ENCODE results near the gene SPEM1.
A peak's percentile ranks its signal among the peaks of the same experiment; 100 is the strongest.

SPEM1 gene

GRCh38 chr17:7403043-7403726 is 16.9 kb upstream of the SPEM1 start:
- DNase-seq: peak in 1 of 2 experiments; percentile 12

- peak; percentile 41 to 45 for DNase-seq
These were observed 16.5 kb upstream of the SPEM1 start for GRCh38 chr17:7403727-7403976.

- DNase-seq: peak; percentile 88 to 92
These were observed 16.0 kb upstream of the SPEM1 start, which contains the start of gene TMEM256 for GRCh38 chr17:7403977-7404736. TMEM256 (minus strand) TSS chr17:7404097; CDS start chr17:7404084, 13 bp downstream.

GRCh38 chr17:7404737-7405349 is 15.3 kb upstream of the SPEM1 start:
- DNase-seq: no peak

GRCh38 chr17:7405350-7406234 is 14.5 kb upstream of the SPEM1 start:
- no peak for DNase-seq

GRCh38 chr17:7406235-7406825 is 13.8 kb upstream of the SPEM1 start:
- no peak for DNase-seq

- no peak for DNase-seq
These were observed 13.0 kb upstream of the SPEM1 start for GRCh38 chr17:7407082-7407481.

- no peak for DNase-seq
These were observed 12.5 kb upstream of the SPEM1 start, which contains the start of gene NLGN2 for GRCh38 chr17:7407485-7408251. NLGN2 (plus strand) TSS chr17:7407845; CDS start chr17:7408256, 411 bp downstream.

GRCh38 chr17:7408252-7408727 is 11.8 kb upstream of the SPEM1 start:
- DNase-seq: no peak

- no peak for DNase-seq
These were observed 11.3 kb upstream of the SPEM1 start for GRCh38 chr17:7408863-7409262.

GRCh38 chr17:7409716-7410115 is 10.4 kb upstream of the SPEM1 start:
- no peak for DNase-seq

GRCh38 chr17:7410634-7411426 is 9.3 kb upstream of the SPEM1 start:
- DNase-seq: no peak

GRCh38 chr17:7411427-7411750 is 8.7 kb upstream of the SPEM1 start:
- no peak for DNase-seq

- no peak for DNase-seq
These were observed 6.7 kb upstream of the SPEM1 start for GRCh38 chr17:7413346-7413985.

GRCh38 chr17:7414837-7415236 is 5.3 kb upstream of the SPEM1 start:
- no peak for DNase-seq

GRCh38 chr17:7415784-7416183 is 4.3 kb upstream of the SPEM1 start:
- DNase-seq: no peak

GRCh38 chr17:7416323-7416722 is 3.8 kb upstream of the SPEM1 start:
- no peak for DNase-seq

- DNase-seq: no peak
These were observed 3.0 kb upstream of the SPEM1 start for GRCh38 chr17:7417056-7417655.

GRCh38 chr17:7418472-7419152 is 1.5 kb upstream of the SPEM1 start:
- DNase-seq: no peak

All from Kasumi-1 (cell line).